LNCaP clone FGC (cell line): ENCODE measurements around the gene MPP1.
"Not testable (repeated sequence)": the region's sequence is repeated elsewhere in the genome, so short reads cannot be mapped to it uniquely, and the experiment has no call there.

ENCODE experiments used
- DNase-seq: peaks from one replicate; pipeline ENCODE4 v3.0.0-alpha.2; 2011; ENCODE audit warnings: low read depth
- H3K4me3 ChIP-seq: 2 replicates; pipeline ENCODE4 v1.5.1; 2011; ENCODE audit warnings: mild to moderate bottlenecking, low read depth, low read length, control low read depth
- TF ChIP-seq, protein P1 (sequence below): IDR thresholded peaks from 2 replicates; pipeline ENCODE4 v1.5.1; 2012; ENCODE audit warnings: mild to moderate bottlenecking; ENCODE audit not compliant: control insufficient read depth, insufficient read depth; ENCODE audit errors: extremely low read depth

The MPP1 gene

DNA sequence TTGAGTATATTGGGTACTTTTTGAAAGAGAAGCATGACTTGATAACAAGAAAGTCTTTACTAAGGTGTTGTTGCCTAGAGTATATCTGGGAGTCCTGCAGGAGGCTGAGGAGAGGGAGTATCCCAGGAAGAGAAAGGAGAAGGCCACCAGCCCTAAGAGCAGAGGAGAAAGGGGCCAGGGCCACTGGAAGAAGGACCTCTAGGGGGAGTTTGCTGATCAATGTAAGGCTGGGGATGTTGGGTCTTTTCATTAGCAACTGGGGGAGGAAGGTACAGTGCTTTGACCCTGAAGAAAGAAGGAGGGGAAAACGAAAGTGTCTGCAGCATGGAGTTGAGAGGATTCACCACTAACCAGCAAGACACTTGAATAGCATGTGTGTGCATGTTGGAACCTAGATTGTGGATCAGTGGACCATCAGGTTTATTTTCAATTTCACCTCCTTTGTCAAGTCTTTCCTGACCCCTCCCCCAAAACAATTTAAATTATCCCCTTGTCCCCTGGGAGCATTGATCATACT, 24.7 kb upstream of the MPP1 start:
- DNase-seq = no peak
- TF ChIP-seq, protein P1, sequence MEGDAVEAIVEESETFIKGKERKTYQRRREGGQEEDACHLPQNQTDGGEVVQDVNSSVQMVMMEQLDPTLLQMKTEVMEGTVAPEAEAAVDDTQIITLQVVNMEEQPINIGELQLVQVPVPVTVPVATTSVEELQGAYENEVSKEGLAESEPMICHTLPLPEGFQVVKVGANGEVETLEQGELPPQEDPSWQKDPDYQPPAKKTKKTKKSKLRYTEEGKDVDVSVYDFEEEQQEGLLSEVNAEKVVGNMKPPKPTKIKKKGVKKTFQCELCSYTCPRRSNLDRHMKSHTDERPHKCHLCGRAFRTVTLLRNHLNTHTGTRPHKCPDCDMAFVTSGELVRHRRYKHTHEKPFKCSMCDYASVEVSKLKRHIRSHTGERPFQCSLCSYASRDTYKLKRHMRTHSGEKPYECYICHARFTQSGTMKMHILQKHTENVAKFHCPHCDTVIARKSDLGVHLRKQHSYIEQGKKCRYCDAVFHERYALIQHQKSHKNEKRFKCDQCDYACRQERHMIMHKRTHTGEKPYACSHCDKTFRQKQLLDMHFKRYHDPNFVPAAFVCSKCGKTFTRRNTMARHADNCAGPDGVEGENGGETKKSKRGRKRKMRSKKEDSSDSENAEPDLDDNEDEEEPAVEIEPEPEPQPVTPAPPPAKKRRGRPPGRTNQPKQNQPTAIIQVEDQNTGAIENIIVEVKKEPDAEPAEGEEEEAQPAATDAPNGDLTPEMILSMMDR = no peak
- H3K4me3 ChIP-seq = no peak overlapping the region

- DNase-seq = no peak
- no peak overlapping the region for H3K4me3 ChIP-seq
- TF ChIP-seq, protein P1 = no peak
Observed at GRCh38 chrX:154829134-154829533, 23.8 kb upstream of the MPP1 start.

GRCh38 chrX:154828016-154828408, 22.7 kb upstream of the MPP1 start:
- no peak overlapping the region for H3K4me3 ChIP-seq
- no peak for DNase-seq
- TF ChIP-seq, protein P1 = no peak

DNA sequence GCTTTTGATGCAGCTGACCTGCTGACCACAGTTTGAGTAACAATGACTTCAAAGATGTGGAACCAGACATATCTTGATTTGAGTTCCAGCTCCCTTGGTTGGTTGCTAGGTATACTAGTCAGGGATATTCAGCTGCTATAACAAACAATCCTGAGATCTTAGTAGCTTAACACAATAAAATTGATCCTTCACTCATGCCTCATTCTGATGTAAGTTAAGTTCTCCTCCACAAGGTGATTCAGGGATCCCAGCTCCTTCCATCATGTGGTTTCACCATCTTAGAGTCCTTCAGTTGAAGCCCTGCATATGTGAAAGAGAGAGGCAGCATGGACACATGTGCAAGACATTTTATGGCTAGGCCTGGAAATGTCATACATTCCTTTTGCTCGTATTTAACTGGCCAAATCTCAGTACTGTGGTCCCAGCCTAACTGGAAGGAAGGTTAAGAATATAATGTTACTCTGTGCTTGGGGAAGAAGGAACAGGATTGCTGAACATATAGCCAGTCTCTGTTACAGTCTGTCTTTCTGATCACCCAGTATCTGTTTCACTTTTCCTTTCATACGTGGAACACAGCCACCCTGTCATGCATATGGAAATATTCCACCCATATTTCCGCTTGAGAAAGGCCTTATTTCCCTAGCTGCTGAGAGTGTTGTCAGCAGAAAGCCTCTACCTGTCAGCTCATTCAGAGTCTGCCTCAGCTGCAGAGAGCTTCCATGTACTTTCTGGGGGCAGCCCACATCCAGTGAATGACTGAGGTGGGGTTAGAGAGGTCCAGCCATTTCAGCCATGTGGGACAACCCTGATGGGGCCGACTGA, 22.1 kb upstream of the MPP1 start:
- TF ChIP-seq, protein P1 = no peak
- H3K4me3 ChIP-seq = no peak overlapping the region
- no peak for DNase-seq

DNA sequence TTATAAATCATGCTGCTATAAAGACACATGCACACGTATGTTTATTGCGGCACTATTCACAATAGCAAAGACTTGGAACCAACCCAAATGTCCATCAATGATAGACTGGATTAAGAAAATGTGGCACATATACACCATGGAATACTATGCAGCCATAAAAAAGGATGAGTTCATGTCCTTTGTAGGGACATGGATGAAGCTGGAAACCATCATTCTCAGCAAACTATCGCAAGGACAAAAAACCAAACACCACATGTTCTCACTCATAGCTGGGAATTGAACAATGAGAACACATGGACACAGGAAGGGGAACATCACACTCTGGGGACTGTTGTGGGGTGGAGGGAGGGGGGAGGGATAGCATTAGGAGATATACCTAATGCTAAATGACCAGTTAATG, 20.3 kb upstream of the MPP1 start:
- not testable (repeated sequence) for H3K4me3 ChIP-seq, DNase-seq

DNA sequence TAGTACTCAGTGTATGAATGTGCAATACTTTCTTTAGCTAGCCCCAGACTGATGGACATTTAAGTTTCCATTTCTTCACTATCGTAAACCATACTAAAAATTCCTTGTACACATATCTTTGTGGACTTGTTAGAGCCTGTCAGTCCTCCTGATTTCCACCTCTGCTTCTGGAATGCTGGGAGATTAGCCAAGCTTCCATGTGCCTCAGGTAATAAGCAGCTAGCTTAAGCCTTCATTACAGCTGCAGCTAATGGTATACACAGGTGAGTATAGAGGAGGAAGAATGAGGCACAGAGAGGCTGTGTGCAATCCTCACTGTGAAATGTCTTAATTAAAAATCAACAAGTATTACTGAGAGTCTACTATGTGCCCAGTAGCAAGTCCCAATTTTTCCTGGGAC, 19.4 kb upstream of the MPP1 start:
- TF ChIP-seq, protein P1 = no peak
- no peak for DNase-seq

DNA sequence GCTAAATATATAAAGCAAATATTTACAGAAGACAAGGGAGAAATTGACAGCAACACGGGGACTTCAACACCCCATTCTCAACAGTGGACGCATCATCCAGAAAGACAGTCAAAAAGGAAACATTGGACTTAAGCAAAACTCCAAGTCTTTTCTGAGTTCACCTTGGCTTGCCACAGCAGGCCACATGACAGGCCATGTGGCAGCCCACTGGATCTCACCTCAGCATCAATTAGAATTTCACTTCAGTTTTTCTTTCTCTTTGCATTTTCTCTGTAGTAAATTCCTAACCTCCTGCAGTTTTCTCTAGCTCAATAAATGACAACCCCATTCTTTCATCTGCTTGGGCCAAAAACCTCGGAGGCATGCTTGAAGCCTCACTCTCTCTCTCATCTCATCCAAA, 16.7 kb upstream of the MPP1 start:
- TF ChIP-seq, protein P1 = no peak
- no peak overlapping the region for H3K4me3 ChIP-seq
- DNase-seq = no peak

More for the DNA sequence above, 19.4 kb upstream of the MPP1 start:
- H3K4me3 ChIP-seq = no peak overlapping the region
